ENCODE results near the gene DLX2. TPM values are rescaled to one million over a fixed set of nuclear protein-coding genes. Genes with fewer than 3 reads are reported as not detected.

Gene DLX2
- total and polyA plus RNA-seq, 4 donors = 0.01 to 0.26 TPM; not detected in 2

- Histone ChIP-seq H3K27me3 (ENCODE audit: control insufficient read depth in 3 of 3, insufficient read depth in 3 of 3, low read length in 2 of 3) (peaks cover 10 to 98% (median 83%) of the 10 kb centered on the region in 3 donors), H3K4me1 (ENCODE audit: control insufficient read depth in 5 of 5, insufficient read depth in 5 of 5, low read length in 5 of 5) (peaks cover 0 to 19% (median 0%) of the 10 kb centered on the region in 5 donors), H3K4me3 (no peak overlapping the region), H3K36me3 (ENCODE audit: control insufficient read depth in 4 of 4, insufficient read depth in 4 of 4, low read length in 4 of 4) (no peaks in the 10 kb centered on the region), H3K27ac (ENCODE audit: low read depth in 1 of 2, low read length in 1 of 2) (no peak overlapping the region), H3K9me3 (ENCODE audit: control insufficient read depth in 4 of 4, insufficient read depth in 3 of 4, low read length in 3 of 4) (peaks cover 0 to 21% (median 0%) of the 10 kb centered on the region in 4 donors), H3K9ac (ENCODE audit: insufficient read depth in 1 of 2, low read length in 2 of 2) (no peak overlapping the region)
- 9 to 11% methylated on average over 36 of the region's 36 CpGs for WGBS, 2 donors
- DNase-seq (peak; percentile 27 to 44 (median 44)), ATAC-seq (ENCODE audit: insufficient read depth, low FRiP score) (no peak)
- no peak for TF ChIP-seq CTCF (IDR thresholded peaks at IDR 0.05; ENCODE audit: control extremely low read depth, extremely low read depth)
Observed at GRCh38 chr2:172081221-172082022, 21.3 kb downstream of the DLX2 start.

GRCh38 chr2:172080641-172081220, 22.0 kb downstream of the DLX2 start:
- WGBS, 2 donors = 13 to 22% methylated on average over 25 of the region's 25 CpGs
- H3K27me3 ChIP-seq (ENCODE audit: control insufficient read depth in 3 of 3, insufficient read depth in 3 of 3, low read length in 2 of 3) = peaks cover 10 to 95% (median 76%) of the 10 kb centered on the region in 3 donors

GRCh38 chr2:172079838-172080640, 22.7 kb downstream of the DLX2 start:
- 10 to 29% methylated on average over 38 of the region's 38 CpGs for WGBS, 2 donors
- ATAC-seq (ENCODE audit: insufficient read depth, low FRiP score) = no peak

More at GRCh38 chr2:172080641-172081220, 22.0 kb downstream of the DLX2 start:
- ATAC-seq (ENCODE audit: insufficient read depth, low FRiP score) (no peak), DNase-seq (peak in 1 of 3 donors; percentile 5)
- no peak overlapping the region for H3K4me3 ChIP-seq
- peaks cover 0 to 20% (median 0%) of the 10 kb centered on the region in 4 donors for H3K9me3 ChIP-seq (ENCODE audit: control insufficient read depth in 4 of 4, insufficient read depth in 3 of 4, low read length in 3 of 4)
- no peaks in the 10 kb centered on the region for H3K36me3 ChIP-seq (ENCODE audit: control insufficient read depth in 4 of 4, insufficient read depth in 4 of 4, low read length in 4 of 4)
- no peak overlapping the region for H3K27ac ChIP-seq (ENCODE audit: low read depth in 1 of 2, low read length in 1 of 2)
- peaks cover 0 to 15% (median 0%) of the 10 kb centered on the region in 5 donors for H3K4me1 ChIP-seq (ENCODE audit: control insufficient read depth in 5 of 5, insufficient read depth in 5 of 5, low read length in 5 of 5)
- no peak overlapping the region for H3K9ac ChIP-seq (ENCODE audit: insufficient read depth in 1 of 2, low read length in 2 of 2)
- TF ChIP-seq CTCF (IDR thresholded peaks at IDR 0.05; ENCODE audit: control extremely low read depth, extremely low read depth) = no peak

More at GRCh38 chr2:172079838-172080640, 22.7 kb downstream of the DLX2 start:
- Histone ChIP-seq H3K9me3 (ENCODE audit: control insufficient read depth in 4 of 4, insufficient read depth in 3 of 4, low read length in 3 of 4) (peaks cover 0 to 17% (median 0%) of the 10 kb centered on the region in 4 donors), H3K4me3 (no peak overlapping the region), H3K4me1 (ENCODE audit: control insufficient read depth in 5 of 5, insufficient read depth in 5 of 5, low read length in 5 of 5) (peaks cover 0 to 12% (median 0%) of the 10 kb centered on the region in 5 donors), H3K9ac (ENCODE audit: insufficient read depth in 1 of 2, low read length in 2 of 2) (no peak overlapping the region), H3K27ac (ENCODE audit: low read depth in 1 of 2, low read length in 1 of 2) (no peak overlapping the region), H3K27me3 (ENCODE audit: control insufficient read depth in 3 of 3, insufficient read depth in 3 of 3, low read length in 2 of 3) (peaks cover 10 to 92% (median 71%) of the 10 kb centered on the region in 3 donors), H3K36me3 (ENCODE audit: control insufficient read depth in 4 of 4, insufficient read depth in 4 of 4, low read length in 4 of 4) (no peaks in the 10 kb centered on the region)
- no peak for TF ChIP-seq CTCF (IDR thresholded peaks at IDR 0.05; ENCODE audit: control extremely low read depth, extremely low read depth)
- DNase-seq = peak in 2 of 3 donors; percentile 10 to 45

Measured in lung (tissue), 12 donors.